ENCODE data around the gene TIMMDC1. TPM values are rescaled to one million over a fixed set of nuclear protein-coding genes. Genes with fewer than 3 reads are reported as not detected.
"Not testable (repeated sequence)": the region's sequence is repeated elsewhere in the genome, so short reads cannot be mapped to it uniquely, and the experiment has no call there.

Gene TIMMDC1
- total RNA-seq, 4 donors from 2014 or later: 34.2 to 78.5 (median 48.6) TPM

- Histone ChIP-seq H3K27ac (no peak within 1 kb of the TSS), H3K9me3 (no peaks in the 10 kb centered on the region), H3K4me3 (replicated peaks in 1 of 3) (no peak within 1 kb of the TSS), H3K4me1 (no peaks in the 10 kb centered on the region), H3K27me3 (no peaks in the 10 kb centered on the region), H3K36me3 (no peaks in the 10 kb centered on the region)
- WGBS, 2 donors: 26 to 38% methylated on average over 7 of the region's 7 CpGs
- peak; percentile 25 to 31 for DNase-seq
- intact Hi-C loops (cut with DNase I): no loop called here
- no peak for TF ChIP-seq POLR2A (IDR thresholded peaks at IDR 0.05)
- peak in 2 of 6 experiments; percentile 4 to 15 for TF ChIP-seq CTCF (IDR thresholded peaks at IDR 0.05)
Measured at GRCh38 chr3:119559441-119559963, 61.2 kb downstream of the TIMMDC1 start, which contains the start of gene CD80. CD80 (minus strand) TSS chr3:119559614; CDS start chr3:119557728, 1,886 bp downstream.

GRCh38 chr3:119560160-119560559, 61.8 kb downstream of the TIMMDC1 start:
- Histone ChIP-seq H3K4me3 (replicated peaks in 1 of 3) (no peak overlapping the region), H3K9me3 (no peaks in the 10 kb centered on the region), H3K4me1 (no peaks in the 10 kb centered on the region), H3K27ac (no peak overlapping the region), H3K27me3 (no peaks in the 10 kb centered on the region), H3K36me3 (no peaks in the 10 kb centered on the region)
- TF ChIP-seq CTCF (IDR thresholded peaks at IDR 0.05): no peak
- intact Hi-C loops (cut with DNase I): no loop called here
- 81 to 90% methylated on average over 5 of the region's 5 CpGs for WGBS, 2 donors
- DNase-seq: no peak

GRCh38 chr3:119562307-119562961, 64.1 kb downstream of the TIMMDC1 start:
- 62 to 76% methylated on average over 6 of the region's 6 CpGs for WGBS, 2 donors
- Histone ChIP-seq H3K9me3 (no peaks in the 10 kb centered on the region), H3K27ac (no peak overlapping the region), H3K4me1 (no peaks in the 10 kb centered on the region), H3K27me3 (no peaks in the 10 kb centered on the region), H3K36me3 (no peaks in the 10 kb centered on the region), H3K4me3 (replicated peaks in 1 of 3) (no peak overlapping the region)
- no peak for DNase-seq
- intact Hi-C loops (cut with DNase I): no loop called here
- TF ChIP-seq POLR2A (IDR thresholded peaks at IDR 0.05): no peak
- no peak for TF ChIP-seq CTCF (IDR thresholded peaks at IDR 0.05)

GRCh38 chr3:119563334-119563733, 65.0 kb downstream of the TIMMDC1 start:
- H3K27me3 ChIP-seq; H3K4me3 ChIP-seq (replicated peaks in 1 of 3); H3K27ac ChIP-seq; H3K36me3 ChIP-seq; H3K4me1 ChIP-seq; intact Hi-C loops (cut with DNase I); H3K9me3 ChIP-seq; DNase-seq: not testable (repeated sequence)
- 91 to 100% methylated on average over 2 of the region's 2 CpGs for WGBS, 2 donors

- peaks cover 0 to 6% of the 10 kb centered on the region in 2 donors for H3K4me1 ChIP-seq
- TF ChIP-seq CTCF (IDR thresholded peaks at IDR 0.05) (no peak), POLR2A (IDR thresholded peaks at IDR 0.05) (no peak)
- no peaks in the 10 kb centered on the region for H3K27me3 ChIP-seq
- intact Hi-C loops (cut with DNase I): no loop called here
- no peak for DNase-seq
- H3K36me3 ChIP-seq: no peaks in the 10 kb centered on the region
- H3K4me3 ChIP-seq (replicated peaks in 1 of 3): no peak overlapping the region
- H3K27ac ChIP-seq: no peak overlapping the region
- no peaks in the 10 kb centered on the region for H3K9me3 ChIP-seq
- 93 to 100% methylated on average over 4 of the region's 4 CpGs for WGBS, 2 donors
Measured at GRCh38 chr3:119569156-119569555, 70.8 kb downstream of the TIMMDC1 start.
